ENCODE data around the gene ERC2. TPM values are rescaled to one million over a fixed set of nuclear protein-coding genes. Genes with fewer than 3 reads are reported as not detected.
A peak's percentile ranks its signal among the peaks of the same experiment; 100 is the strongest.

Gene ERC2
- total RNA-seq, 1 experiment from 2014 or later, result 0.77 TPM

DNA sequence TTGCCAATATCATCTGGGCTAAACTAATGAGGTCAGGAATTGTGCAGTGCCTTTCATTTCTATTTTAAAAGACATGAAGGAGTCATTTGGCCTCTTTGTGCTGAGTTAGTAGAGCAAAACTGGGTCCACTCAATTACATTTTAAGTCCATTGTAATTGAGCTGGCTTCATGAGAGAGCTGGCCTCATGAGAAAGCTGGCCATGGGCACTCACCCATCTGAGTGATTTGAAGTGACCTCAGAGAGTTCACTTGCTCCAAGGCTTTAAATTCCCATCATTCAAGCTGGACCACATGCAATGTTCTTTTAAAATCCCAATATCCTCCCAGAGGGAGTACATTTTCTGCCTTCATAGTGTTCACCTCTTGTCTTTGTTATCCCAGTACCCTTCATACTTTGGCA is 645.3 kb downstream of the ERC2 start:
- H3F3A ChIP-seq (ENCODE audit: low read length, unreplicated experiment), result no peaks in the 10 kb centered on the region
- no peaks in the 10 kb centered on the region for H3K4me1 ChIP-seq (ENCODE audit: insufficient read depth, low read length)
- H3K9me3 ChIP-seq (ENCODE audit: low read length), result no peaks in the 10 kb centered on the region
- H3K27ac ChIP-seq (ENCODE audit: low read length), result no peak overlapping the region
- ChIA-PET POLR2A (ENCODE audit: unreplicated experiment) (no interaction called here), CTCF (no interaction called here)
- no peaks in the 10 kb centered on the region; the same call in 1 of the 2 replicates for H3K9me2 ChIP-seq (replicated peaks; ENCODE audit: low read length)
- no peak overlapping the region for H3K4me2 ChIP-seq (ENCODE audit: low read length)
- no peak overlapping the region for H3K9ac ChIP-seq (ENCODE audit: low read length)
- no peaks in the 10 kb centered on the region for H3K79me2 ChIP-seq (ENCODE audit: low read length)
- ATAC-seq (no peak), DNase-seq (no peak)
- no peaks in the 10 kb centered on the region for H3K36me3 ChIP-seq (ENCODE audit: low read depth, low read length)
- H3K4me3 ChIP-seq (ENCODE audit: low read length), result no peak overlapping the region
- no peaks in the 10 kb centered on the region for H3K27me3 ChIP-seq (ENCODE audit: low read length)
- BruUV-seq (replicated peaks), result no TSS peak
- no peak overlapping the region for H2AFZ ChIP-seq (ENCODE audit: low read length)
- H4K20me1 ChIP-seq (ENCODE audit: low read length), result no peaks in the 10 kb centered on the region
- TF ChIP-seq EZH2phosphoT487 (IDR thresholded peaks at IDR 0.05; ENCODE audit: borderline replicate concordance, low read length), result no peak
- TF ChIP-seq EZH2 (IDR thresholded peaks at IDR 0.05; ENCODE audit: low read length, unreplicated experiment), result no peak
- TF ChIP-seq, protein P1, sequence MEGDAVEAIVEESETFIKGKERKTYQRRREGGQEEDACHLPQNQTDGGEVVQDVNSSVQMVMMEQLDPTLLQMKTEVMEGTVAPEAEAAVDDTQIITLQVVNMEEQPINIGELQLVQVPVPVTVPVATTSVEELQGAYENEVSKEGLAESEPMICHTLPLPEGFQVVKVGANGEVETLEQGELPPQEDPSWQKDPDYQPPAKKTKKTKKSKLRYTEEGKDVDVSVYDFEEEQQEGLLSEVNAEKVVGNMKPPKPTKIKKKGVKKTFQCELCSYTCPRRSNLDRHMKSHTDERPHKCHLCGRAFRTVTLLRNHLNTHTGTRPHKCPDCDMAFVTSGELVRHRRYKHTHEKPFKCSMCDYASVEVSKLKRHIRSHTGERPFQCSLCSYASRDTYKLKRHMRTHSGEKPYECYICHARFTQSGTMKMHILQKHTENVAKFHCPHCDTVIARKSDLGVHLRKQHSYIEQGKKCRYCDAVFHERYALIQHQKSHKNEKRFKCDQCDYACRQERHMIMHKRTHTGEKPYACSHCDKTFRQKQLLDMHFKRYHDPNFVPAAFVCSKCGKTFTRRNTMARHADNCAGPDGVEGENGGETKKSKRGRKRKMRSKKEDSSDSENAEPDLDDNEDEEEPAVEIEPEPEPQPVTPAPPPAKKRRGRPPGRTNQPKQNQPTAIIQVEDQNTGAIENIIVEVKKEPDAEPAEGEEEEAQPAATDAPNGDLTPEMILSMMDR (conservative IDR thresholded peaks at IDR 0.05; ENCODE audit: low read depth, low read length), result no peak
- intact Hi-C loops (cut with micrococcal nuclease), result no loop called here

DNA sequence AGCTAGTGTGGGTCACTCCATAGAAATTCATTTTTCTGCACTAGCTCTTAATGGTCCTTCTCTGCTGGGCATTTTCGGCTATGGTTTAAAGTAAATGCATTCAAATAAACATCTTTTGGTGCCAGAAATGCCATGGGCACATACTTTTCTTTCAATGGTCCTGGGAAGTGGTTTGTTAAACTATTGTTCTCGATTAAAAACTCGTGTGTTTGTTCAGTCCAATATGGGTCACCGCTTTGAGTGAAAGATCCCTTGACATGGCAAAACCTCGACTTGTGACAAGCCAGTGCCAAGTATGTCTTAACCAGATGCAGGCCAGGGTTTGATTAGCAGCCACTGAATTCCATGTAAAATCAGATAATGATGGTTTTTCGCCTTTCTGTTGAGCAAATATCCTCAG is 649.3 kb downstream of the ERC2 start:
- no peak overlapping the region for H3K27ac ChIP-seq (ENCODE audit: low read length)
- no peaks in the 10 kb centered on the region for H4K20me1 ChIP-seq (ENCODE audit: low read length)
- H3K4me3 ChIP-seq (ENCODE audit: low read length), result no peak overlapping the region
- no peaks in the 10 kb centered on the region for H3K4me1 ChIP-seq (ENCODE audit: insufficient read depth, low read length)
- no TSS peak for BruUV-seq (replicated peaks)
- ATAC-seq (no peak), DNase-seq (no peak)
- POLR2A ChIA-PET (ENCODE audit: unreplicated experiment), result no interaction called here
- TF ChIP-seq, protein P1 (conservative IDR thresholded peaks at IDR 0.05; ENCODE audit: low read depth, low read length), result no peak
- TF ChIP-seq EZH2 (IDR thresholded peaks at IDR 0.05; ENCODE audit: low read length, unreplicated experiment) (no peak), EZH2phosphoT487 (IDR thresholded peaks at IDR 0.05; ENCODE audit: borderline replicate concordance, low read length) (no peak)
- no peaks in the 10 kb centered on the region for H3K79me2 ChIP-seq (ENCODE audit: low read length)
- no peak overlapping the region for H3K9ac ChIP-seq (ENCODE audit: low read length)
- intact Hi-C loops (cut with micrococcal nuclease), result no loop called here
- H3K9me2 ChIP-seq (replicated peaks; ENCODE audit: low read length), result no peaks in the 10 kb centered on the region
- H3K4me2 ChIP-seq (ENCODE audit: low read length), result no peak overlapping the region
- no peaks in the 10 kb centered on the region for H3K9me3 ChIP-seq (ENCODE audit: low read length)
- H3K27me3 ChIP-seq (ENCODE audit: low read length), result no peaks in the 10 kb centered on the region
- CTCF ChIA-PET, result no interaction called here
- H3F3A ChIP-seq (ENCODE audit: low read length, unreplicated experiment), result no peaks in the 10 kb centered on the region
- no peaks in the 10 kb centered on the region for H3K36me3 ChIP-seq (ENCODE audit: low read depth, low read length)
- no peak overlapping the region for H2AFZ ChIP-seq (ENCODE audit: low read length)

DNA sequence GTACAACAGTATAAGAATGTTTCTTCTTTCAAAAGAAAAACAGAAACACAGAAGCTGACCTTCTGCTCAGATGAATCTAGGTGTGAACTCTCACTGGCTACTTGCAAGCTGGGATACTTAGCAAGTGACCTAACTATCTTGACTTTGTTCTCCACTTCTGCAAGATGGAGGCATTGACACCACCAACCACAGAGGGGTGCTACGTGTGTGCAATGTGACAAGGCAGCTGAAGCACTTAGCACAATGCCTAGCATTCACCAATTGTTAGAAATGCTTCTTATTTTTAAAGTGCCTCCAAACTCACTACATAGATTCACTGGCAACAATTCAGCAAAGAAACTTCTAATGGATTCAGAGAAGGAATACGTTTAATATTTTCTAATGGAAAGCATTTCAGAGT is 649.8 kb downstream of the ERC2 start:
- ATAC-seq (no peak), DNase-seq (peak; percentile 8)
- Histone ChIP-seq H3F3A (ENCODE audit: low read length, unreplicated experiment) (no peaks in the 10 kb centered on the region), H3K27ac (ENCODE audit: low read length) (no peak overlapping the region), H3K36me3 (ENCODE audit: low read depth, low read length) (no peaks in the 10 kb centered on the region), H2AFZ (ENCODE audit: low read length) (no peak overlapping the region), H3K4me2 (ENCODE audit: low read length) (no peak overlapping the region), H3K9me3 (ENCODE audit: low read length) (no peaks in the 10 kb centered on the region), H3K27me3 (ENCODE audit: low read length) (no peaks in the 10 kb centered on the region), H4K20me1 (ENCODE audit: low read length) (no peaks in the 10 kb centered on the region), H3K9me2 (replicated peaks; ENCODE audit: low read length) (no peaks in the 10 kb centered on the region), H3K4me1 (ENCODE audit: insufficient read depth, low read length) (no peaks in the 10 kb centered on the region), H3K79me2 (ENCODE audit: low read length) (no peaks in the 10 kb centered on the region), H3K4me3 (ENCODE audit: low read length) (no peak overlapping the region), H3K9ac (ENCODE audit: low read length) (no peak overlapping the region)
- POLR2A ChIA-PET (ENCODE audit: unreplicated experiment), result no interaction called here
- intact Hi-C loops (cut with micrococcal nuclease), result no loop called here
- CTCF ChIA-PET, result no interaction called here
- BruUV-seq (replicated peaks), result no TSS peak
- TF ChIP-seq EZH2phosphoT487 (IDR thresholded peaks at IDR 0.05; ENCODE audit: borderline replicate concordance, low read length), result no peak
- TF ChIP-seq, protein P1 (conservative IDR thresholded peaks at IDR 0.05; ENCODE audit: low read depth, low read length), result no peak
- TF ChIP-seq EZH2 (IDR thresholded peaks at IDR 0.05; ENCODE audit: low read length, unreplicated experiment), result no peak

All from PC-3 (cell line).